Measurements from ENCODE around the gene LETM1. TPM values are rescaled to one million over a fixed set of nuclear protein-coding genes. Genes with fewer than 3 reads are reported as not detected.

LETM1 gene
- total RNA-seq, 1 donor, result 91.5 TPM

DNA sequence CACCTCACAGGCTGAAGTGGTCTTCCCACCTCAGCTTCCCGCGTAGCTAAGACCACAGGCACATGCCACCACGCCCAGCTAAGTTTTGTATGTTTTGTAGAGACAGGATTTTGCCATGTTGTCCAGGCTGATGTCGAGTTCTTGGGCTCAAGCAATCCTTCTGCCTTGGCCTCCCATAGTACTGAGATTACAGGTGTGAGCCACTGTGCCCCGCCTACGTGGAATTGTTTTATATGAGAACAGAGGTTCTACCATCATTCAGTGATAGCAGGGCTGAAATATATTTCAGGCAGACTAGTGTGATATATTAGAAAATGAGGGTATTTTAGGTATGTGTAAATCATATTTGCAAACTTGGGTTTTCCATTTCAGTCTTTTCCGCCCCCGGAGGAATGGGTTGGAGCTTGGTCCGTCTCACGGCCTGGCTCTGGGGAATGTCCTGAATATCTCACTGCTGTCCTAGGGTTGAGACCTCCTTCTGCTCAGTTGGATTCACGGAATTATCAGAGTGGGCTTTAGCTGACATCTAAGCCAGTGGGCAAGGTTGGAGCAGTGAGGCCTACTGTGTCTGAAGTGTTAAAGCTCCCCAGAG lies 35.1 kb upstream of the LETM1 start:
- H3K4me3 ChIP-seq (ENCODE audit: low read depth, low read length), result no peak overlapping the region
- TF ChIP-seq, protein P1, sequence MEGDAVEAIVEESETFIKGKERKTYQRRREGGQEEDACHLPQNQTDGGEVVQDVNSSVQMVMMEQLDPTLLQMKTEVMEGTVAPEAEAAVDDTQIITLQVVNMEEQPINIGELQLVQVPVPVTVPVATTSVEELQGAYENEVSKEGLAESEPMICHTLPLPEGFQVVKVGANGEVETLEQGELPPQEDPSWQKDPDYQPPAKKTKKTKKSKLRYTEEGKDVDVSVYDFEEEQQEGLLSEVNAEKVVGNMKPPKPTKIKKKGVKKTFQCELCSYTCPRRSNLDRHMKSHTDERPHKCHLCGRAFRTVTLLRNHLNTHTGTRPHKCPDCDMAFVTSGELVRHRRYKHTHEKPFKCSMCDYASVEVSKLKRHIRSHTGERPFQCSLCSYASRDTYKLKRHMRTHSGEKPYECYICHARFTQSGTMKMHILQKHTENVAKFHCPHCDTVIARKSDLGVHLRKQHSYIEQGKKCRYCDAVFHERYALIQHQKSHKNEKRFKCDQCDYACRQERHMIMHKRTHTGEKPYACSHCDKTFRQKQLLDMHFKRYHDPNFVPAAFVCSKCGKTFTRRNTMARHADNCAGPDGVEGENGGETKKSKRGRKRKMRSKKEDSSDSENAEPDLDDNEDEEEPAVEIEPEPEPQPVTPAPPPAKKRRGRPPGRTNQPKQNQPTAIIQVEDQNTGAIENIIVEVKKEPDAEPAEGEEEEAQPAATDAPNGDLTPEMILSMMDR (IDR thresholded peaks at IDR 0.05; ENCODE audit: insufficient read depth, low read depth, low read length), result no peak
- DNase-seq (ENCODE audit: low read depth), result no peak

DNA sequence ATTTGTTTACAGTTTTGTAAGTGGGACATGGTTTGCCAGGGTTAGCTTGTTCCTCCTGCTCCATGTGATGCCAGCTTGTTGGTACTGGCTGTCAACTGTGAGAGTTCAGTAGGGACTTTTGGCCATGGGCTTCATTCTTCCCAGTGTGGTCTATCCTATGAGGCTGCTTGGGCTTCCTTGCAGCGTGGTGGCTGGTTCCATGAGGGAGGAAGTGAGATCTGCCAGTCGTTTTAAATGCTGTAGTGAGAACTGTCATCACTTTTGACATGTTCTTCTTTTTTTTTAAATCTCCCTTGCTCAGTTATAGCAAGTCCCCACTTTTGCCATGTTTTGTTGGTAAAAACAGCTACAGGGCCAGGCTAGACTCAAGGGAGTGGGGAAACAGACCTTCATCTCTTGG lies 31.1 kb upstream of the LETM1 start:
- no peak for DNase-seq (ENCODE audit: low read depth)
- TF ChIP-seq, protein P1 (IDR thresholded peaks at IDR 0.05; ENCODE audit: insufficient read depth, low read depth, low read length), result no peak
- H3K4me3 ChIP-seq (ENCODE audit: low read depth, low read length), result no peak overlapping the region

DNA sequence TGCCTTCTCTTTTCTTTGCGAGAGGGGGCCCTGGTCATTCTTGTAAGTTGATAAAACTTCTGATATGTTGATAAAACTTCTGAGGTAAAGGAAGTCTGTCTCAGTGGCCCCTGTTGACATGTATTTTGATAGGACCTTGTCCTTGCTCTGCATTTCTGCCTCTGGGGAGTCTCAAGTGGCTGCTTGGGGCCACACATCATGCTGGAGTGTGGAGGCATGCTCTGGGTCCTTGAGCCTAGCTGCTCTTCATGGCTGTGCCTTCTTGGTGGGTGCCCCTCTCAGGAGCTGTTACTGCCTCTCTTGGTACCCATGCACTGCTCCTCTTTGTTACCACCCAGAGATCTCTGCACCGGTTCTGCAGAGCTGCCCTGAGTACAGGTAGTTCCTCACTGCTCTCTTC lies 29.5 kb upstream of the LETM1 start:
- H3K4me3 ChIP-seq (ENCODE audit: low read depth, low read length), result no peak overlapping the region
- TF ChIP-seq, protein P1 (IDR thresholded peaks at IDR 0.05; ENCODE audit: insufficient read depth, low read depth, low read length), result no peak
- DNase-seq (ENCODE audit: low read depth), result no peak

DNA sequence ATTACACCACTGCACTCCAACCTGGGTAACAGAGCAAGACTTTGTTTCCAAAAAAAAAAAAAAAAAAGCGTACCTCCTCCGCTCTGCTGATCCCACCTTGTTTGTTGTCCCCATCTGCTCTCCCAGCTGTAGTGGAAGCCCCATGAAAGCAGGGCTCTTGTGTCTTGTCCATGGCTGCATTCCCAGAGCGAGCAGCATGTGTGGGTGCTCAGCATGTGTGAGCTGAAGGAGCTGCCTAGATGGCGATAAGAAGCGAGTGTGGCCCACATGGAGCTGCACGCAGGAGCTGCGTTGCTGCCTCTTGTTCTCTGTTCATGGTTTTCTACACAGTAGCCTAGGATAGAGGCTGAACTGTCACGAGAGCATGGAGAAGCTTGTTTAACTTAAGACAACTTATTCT lies 27.6 kb upstream of the LETM1 start:
- TF ChIP-seq, protein P1 (IDR thresholded peaks at IDR 0.05; ENCODE audit: insufficient read depth, low read depth, low read length), result no peak
- H3K4me3 ChIP-seq (ENCODE audit: low read depth, low read length), result no peak overlapping the region

DNA sequence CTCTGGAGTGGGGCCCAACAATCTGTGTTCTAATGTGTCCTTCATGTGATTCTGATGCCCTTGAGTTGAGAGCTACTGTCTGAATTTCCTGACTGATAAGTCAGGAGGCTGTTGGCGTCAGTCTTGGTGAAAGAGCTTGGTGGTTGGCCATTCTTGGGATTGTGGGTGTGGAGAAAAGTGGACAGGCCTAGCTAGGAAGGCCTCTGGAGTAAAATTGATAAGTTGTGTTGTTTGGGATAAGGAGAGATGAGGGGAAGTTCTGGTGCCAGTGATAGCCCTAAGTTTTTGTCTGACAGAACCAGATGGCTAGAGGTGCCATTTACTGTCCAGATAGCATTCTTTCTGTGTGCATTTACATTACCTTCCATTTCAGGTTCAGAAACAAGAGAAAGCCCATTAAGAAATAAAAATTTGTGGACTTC lies 26.9 kb upstream of the LETM1 start:
- TF ChIP-seq, protein P1 (IDR thresholded peaks at IDR 0.05; ENCODE audit: insufficient read depth, low read depth, low read length), result no peak
- no peak overlapping the region for H3K4me3 ChIP-seq (ENCODE audit: low read depth, low read length)
- DNase-seq (ENCODE audit: low read depth), result no peak

More for the DNA sequence above, 27.6 kb upstream of the LETM1 start:
- DNase-seq (ENCODE audit: low read depth), result no peak

DNA sequence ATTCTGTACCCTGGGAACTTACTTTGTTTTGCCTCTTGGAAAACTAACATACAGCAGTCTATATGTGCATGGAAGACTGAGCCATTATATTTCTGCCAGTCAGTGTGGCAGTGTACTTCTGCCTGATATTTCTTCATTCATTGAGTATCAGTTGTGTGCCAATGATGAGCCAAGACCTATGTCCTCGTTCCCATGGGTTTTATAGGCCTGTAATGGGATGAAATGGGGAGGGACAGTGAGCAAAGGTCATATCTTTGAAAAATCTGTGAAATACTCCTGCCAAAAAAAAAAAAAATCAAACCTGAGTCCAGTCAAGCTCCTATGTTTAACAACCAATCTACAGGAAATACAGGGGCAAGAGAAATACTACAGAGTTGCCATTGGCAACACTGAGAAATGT lies 24.4 kb upstream of the LETM1 start:
- TF ChIP-seq, protein P1 (IDR thresholded peaks at IDR 0.05; ENCODE audit: insufficient read depth, low read depth, low read length), result no peak
- no peak overlapping the region for H3K4me3 ChIP-seq (ENCODE audit: low read depth, low read length)
- DNase-seq (ENCODE audit: low read depth), result no peak

DNA sequence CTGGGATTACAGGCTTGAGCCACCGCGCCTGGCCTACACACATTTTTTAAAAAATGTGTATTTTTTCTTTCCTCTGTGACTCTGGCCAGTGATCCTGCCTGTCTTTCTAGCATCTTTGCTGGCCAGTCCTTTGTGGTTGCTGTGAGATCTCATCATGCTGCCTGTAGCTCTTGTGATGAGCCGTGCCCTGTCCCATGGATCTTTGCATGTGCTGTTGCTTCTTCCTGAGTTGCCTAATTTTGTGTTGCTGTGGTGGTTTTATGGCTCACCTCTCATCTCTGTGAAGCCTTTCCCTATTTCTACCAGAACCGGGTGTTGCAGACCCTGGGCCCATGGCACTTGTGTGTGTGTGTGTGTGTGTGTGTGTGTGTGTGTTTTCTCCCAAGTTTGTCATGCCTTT lies 23.5 kb upstream of the LETM1 start:
- H3K4me3 ChIP-seq (ENCODE audit: low read depth, low read length), result no peak overlapping the region
- DNase-seq (ENCODE audit: low read depth), result no peak
- TF ChIP-seq, protein P1 (IDR thresholded peaks at IDR 0.05; ENCODE audit: insufficient read depth, low read depth, low read length), result no peak
